Naive B cell (primary cell): ENCODE results near the gene FRY. TPM values are rescaled to one million over a fixed set of nuclear protein-coding genes. Genes with fewer than 3 reads are reported as not detected.

Source experiments
- ATAC-seq, 2 donors: fragments of 150-1000 bp; cut with Tn5 transposase; 2 replicates each; pipeline ENCODE4 v1.10.0; 2021; ENCODE audit warnings: low read depth in 2 of 2, mild to moderate bottlenecking in 2 of 2, moderate library complexity in 2 of 2
- DNase-seq: peaks from one replicate; pipeline ENCODE4 v3.0.0; 2022
- H3K27ac Mint-ChIP-seq, 6 donors: one replicate each; pipeline ENCODE4 v1.8.0; 2020 to 2022; ENCODE audit warnings: mild to moderate bottlenecking in 6 of 6, mixed read lengths in 6 of 6, moderate library complexity in 5 of 6, inconsistent platforms in 2 of 6
- H3K27me3 Mint-ChIP-seq, 3 donors: one replicate each; pipeline ENCODE4 v1.8.0; 2021 to 2022; ENCODE audit warnings: mixed read lengths in 3 of 3, mild to moderate bottlenecking in 1 of 3
- H3K36me3 Mint-ChIP-seq, 2 donors: one replicate each; pipeline ENCODE4 v1.8.0; 2020 to 2022; ENCODE audit warnings: mixed read lengths in 2 of 2, inconsistent platforms in 1 of 2, mild to moderate bottlenecking in 1 of 2
- H3K4me1 Mint-ChIP-seq, 3 donors: one replicate each; pipeline ENCODE4 v1.8.0; 2020 to 2022; ENCODE audit warnings: mixed read lengths in 3 of 3, inconsistent platforms in 1 of 3, mild to moderate bottlenecking in 1 of 3, moderate library complexity in 1 of 3
- H3K4me3 Mint-ChIP-seq, 8 donors: one replicate each; pipeline ENCODE4 v1.8.0; 2020 to 2022; ENCODE audit warnings: mild to moderate bottlenecking in 8 of 8, mixed read lengths in 8 of 8, moderate library complexity in 8 of 8, inconsistent platforms in 2 of 8
- H3K9me3 Mint-ChIP-seq, 7 donors: one replicate each; pipeline ENCODE4 v1.8.0; 2020 to 2022; ENCODE audit warnings: mixed read lengths in 7 of 7, mild to moderate bottlenecking in 5 of 7, inconsistent platforms in 2 of 7, moderate library complexity in 1 of 7
- polyA plus RNA-seq, 6 donors: library from polyadenylated mRNA; unstranded; fragments of 300-500 nt; fragmentation: Illumina TruSeq; gene quantifications; one replicate each; pipeline ENCODE4 v1.2.3, GENCODE V29; 2021; ENCODE audit warnings: low read depth in 6 of 6

Gene FRY
- polyA plus RNA-seq, 6 donors from 2014 or later = 0.33 to 1.4 (median 0.86) TPM

DNA sequence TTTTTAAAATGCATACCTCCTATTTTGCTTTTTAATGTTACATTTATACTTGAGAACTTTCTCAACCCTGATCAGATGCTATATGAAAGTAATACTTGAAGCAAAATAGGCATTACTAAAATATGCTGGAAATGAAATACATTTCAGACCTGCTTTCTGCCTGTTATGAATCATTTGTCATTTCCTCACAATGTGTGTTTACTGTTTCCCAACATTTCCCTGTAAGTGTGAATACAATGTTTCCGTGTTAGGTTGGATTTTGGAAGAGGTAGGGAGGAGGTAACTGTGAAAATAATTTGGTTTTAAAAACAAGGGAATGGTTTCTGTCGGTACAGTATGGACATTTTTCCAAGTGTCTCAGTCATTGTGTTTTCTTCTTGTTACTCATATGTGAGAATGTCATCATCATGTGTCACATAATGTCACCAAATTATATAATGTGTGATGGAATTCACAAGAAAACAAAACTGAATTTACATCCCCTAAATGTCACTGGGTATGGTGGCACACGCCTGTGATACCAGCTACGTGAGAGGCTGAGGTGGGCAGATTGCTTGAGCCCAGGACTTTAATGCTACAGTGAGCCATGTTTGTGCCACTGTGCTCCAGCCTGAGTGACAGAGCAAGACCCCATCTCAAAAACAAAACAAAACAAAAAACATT is 240.6 kb downstream of the FRY start:
- Mint-ChIP-seq H3K4me3 (no peak overlapping the region), H3K27me3 (no peaks in the 10 kb centered on the region), H3K9me3 (no peaks in the 10 kb centered on the region), H3K36me3 (no peaks in the 10 kb centered on the region), H3K27ac (no peak overlapping the region), H3K4me1 (no peaks in the 10 kb centered on the region)
- DNase-seq (no peak), ATAC-seq (no peak)

DNA sequence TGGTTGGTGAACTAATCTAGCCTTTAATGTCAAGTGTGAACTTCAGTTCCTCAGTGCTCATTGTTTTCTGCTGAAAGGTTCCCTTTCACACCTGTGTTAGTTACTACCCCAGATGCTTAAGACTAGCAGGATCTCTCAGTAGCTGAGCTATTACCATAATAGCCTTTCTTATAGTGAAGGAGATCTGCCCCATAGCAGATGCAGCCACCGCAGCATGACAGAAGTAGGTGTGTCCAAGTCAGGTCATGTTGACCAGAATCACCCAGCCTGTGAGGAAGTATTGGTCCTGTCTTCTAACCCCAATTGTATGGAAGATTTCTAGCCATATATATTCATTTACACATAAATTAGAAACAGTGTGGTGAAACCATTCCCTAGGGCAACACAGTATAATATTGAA is 246.3 kb downstream of the FRY start:
- no peaks in the 10 kb centered on the region for H3K27me3 Mint-ChIP-seq
- ATAC-seq (no peak), DNase-seq (no peak)
- H3K4me3 Mint-ChIP-seq = no peak overlapping the region
- no peaks in the 10 kb centered on the region for H3K4me1 Mint-ChIP-seq
- no peaks in the 10 kb centered on the region for H3K9me3 Mint-ChIP-seq
- no peaks in the 10 kb centered on the region for H3K36me3 Mint-ChIP-seq
- no peak overlapping the region for H3K27ac Mint-ChIP-seq

DNA sequence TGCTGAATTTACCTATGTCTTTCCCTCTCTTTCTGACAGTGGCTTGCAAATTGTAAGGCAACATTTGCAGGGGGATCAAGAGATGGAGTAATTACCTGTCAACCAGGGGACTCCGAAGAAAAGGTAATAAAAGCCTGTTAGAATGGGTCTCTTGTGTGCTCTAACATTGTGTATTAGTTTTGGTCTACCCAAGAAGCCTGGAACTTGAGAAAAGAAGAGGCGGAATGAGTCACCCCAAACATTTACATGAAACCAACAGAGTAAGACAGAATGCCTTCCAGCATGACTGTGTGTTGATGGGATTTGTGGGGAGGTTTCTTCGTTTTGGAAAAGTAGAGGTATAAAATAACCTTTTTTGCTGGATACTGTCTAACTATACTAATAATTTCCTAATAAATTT is 246.9 kb downstream of the FRY start:
- no peaks in the 10 kb centered on the region for H3K27me3 Mint-ChIP-seq
- H3K36me3 Mint-ChIP-seq = no peaks in the 10 kb centered on the region
- H3K9me3 Mint-ChIP-seq = no peaks in the 10 kb centered on the region
- no peak overlapping the region for H3K27ac Mint-ChIP-seq
- DNase-seq (no peak), ATAC-seq (no peak)
- no peak overlapping the region for H3K4me3 Mint-ChIP-seq
- no peaks in the 10 kb centered on the region for H3K4me1 Mint-ChIP-seq

DNA sequence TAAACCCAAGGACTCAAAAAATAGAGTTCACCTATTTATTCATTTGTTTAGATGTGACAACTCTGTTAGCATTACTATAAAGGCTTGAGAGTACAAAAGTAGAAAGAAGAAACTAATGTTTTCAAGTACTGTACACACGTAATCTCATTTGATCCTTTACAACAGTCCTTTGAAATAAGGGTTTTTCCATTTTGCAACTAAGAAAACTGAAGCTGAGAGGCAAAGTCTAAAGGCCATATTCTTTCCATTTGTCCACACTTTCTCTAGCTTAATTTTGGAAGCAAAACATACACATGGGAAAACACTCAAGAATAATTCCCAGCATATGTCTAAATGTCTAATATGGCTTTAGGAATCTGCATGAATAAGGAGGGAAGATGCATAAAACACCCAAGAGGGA is 249.5 kb downstream of the FRY start:
- Mint-ChIP-seq H3K27ac (no peak overlapping the region), H3K4me1 (no peaks in the 10 kb centered on the region), H3K9me3 (no peaks in the 10 kb centered on the region), H3K36me3 (no peaks in the 10 kb centered on the region), H3K27me3 (no peaks in the 10 kb centered on the region), H3K4me3 (no peak overlapping the region)
- ATAC-seq = no peak
- DNase-seq = no peak

DNA sequence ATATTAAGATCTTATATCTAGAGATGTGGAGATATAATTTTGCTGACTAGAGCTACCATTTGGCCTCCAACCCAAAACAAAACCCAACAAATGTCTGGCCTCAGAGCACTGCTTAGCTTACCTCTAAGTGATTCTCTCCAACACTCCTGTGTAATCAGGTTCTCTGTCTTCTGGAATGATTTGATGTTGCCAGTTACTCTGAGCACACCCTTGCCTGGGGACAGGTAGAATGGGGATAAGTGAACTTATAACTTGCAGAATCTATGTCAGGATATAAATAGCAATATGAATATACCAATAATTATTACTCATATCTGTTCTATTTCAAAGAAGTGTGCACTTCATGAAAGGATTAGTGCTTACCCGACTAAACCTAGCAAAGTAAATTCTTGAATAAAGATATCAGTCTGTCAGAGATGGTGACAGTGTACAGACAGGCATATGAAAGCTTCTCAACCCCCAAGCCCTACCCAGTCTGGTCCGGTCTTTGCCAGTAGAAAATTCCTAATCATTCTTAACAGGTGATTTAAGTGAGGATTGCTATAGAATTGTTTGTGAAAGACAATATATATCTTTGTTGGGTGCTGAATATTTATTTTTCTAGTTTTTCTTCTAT is 250.6 kb downstream of the FRY start:
- Mint-ChIP-seq H3K9me3 (no peaks in the 10 kb centered on the region), H3K36me3 (no peaks in the 10 kb centered on the region), H3K4me1 (no peaks in the 10 kb centered on the region), H3K4me3 (no peak overlapping the region), H3K27me3 (no peaks in the 10 kb centered on the region), H3K27ac (no peak overlapping the region)
- ATAC-seq (no peak), DNase-seq (no peak)

DNA sequence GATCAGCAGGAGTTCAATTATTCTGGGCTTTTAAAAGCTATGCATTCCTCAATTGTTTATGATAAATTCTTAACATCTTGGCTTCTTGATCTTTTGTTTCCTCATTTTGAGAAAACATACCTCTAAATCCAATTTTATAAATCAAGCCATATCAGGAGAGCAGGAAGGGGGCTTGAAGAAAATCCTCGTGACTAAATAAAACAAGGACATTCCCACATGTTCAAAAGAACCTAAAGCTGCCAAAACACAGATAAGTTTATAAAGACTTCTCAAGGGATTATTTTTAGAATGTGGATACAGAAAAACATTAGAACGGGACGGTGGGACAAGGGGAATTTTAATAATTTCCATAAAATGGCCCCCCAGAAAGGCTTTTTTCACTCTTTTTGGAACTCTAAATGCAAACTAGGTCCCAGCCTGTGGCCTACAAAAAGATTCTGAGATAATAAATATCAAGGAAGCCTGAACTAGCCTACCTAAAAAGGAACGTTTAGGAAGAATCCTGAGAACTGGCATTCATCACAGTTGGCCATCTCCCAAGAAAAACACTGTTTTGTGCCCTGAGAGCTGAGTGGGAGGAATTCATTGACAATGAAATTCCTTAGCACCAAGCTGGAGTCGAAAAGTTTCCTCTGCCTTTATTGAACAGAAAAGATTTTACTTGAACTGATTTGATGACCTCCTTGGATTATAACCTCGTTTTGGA is 253.5 kb downstream of the FRY start:
- no peaks in the 10 kb centered on the region for H3K9me3 Mint-ChIP-seq

DNA sequence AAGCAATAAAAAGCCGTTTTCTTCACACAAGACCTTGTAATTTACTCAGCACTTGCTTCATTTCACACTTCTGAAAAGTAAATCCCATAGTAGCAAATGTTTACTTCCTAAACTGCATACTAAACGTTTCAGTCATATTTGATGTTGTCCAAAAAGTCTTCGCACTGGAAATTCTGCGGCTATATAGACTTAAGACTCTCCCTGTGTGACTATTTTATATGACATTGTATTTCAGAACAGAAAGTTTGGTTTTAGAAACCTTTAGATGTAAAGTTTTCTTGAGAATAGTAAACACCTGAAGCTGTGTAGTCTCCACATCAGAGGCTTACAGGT is 254.0 kb downstream of the FRY start:
- no peaks in the 10 kb centered on the region for H3K36me3 Mint-ChIP-seq
- DNase-seq = no peak
- H3K4me1 Mint-ChIP-seq = no peaks in the 10 kb centered on the region
- H3K27me3 Mint-ChIP-seq = no peaks in the 10 kb centered on the region
- H3K9me3 Mint-ChIP-seq = no peaks in the 10 kb centered on the region
- no peak overlapping the region for H3K4me3 Mint-ChIP-seq
- no peak for ATAC-seq
- H3K27ac Mint-ChIP-seq = no peak overlapping the region

More for the DNA sequence above, 253.5 kb downstream of the FRY start:
- Mint-ChIP-seq H3K27ac (no peak overlapping the region), H3K36me3 (no peaks in the 10 kb centered on the region), H3K4me3 (no peak overlapping the region), H3K4me1 (no peaks in the 10 kb centered on the region), H3K27me3 (no peaks in the 10 kb centered on the region)
- ATAC-seq = no peak
- no peak for DNase-seq

DNA sequence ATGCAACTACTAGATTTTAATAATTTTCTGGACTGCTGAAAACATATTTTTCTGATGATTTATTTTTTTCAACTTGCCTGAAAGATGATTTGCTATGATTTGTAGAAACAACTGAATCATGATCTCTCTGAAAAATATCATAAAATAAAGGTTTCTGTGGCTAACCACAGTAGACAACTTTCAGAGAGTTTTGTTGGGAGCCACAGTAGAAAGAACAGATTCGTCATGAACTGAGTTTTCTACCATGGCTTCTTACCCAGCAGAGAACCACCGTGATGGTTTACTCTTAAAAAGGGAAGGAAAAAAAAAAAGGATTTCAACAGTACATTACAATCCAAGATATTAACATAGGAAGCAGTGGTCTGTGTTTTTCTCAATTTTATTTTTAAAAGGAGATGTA is 265.6 kb downstream of the FRY start:
- Mint-ChIP-seq H3K4me1 (no peaks in the 10 kb centered on the region), H3K36me3 (no peaks in the 10 kb centered on the region)

DNA sequence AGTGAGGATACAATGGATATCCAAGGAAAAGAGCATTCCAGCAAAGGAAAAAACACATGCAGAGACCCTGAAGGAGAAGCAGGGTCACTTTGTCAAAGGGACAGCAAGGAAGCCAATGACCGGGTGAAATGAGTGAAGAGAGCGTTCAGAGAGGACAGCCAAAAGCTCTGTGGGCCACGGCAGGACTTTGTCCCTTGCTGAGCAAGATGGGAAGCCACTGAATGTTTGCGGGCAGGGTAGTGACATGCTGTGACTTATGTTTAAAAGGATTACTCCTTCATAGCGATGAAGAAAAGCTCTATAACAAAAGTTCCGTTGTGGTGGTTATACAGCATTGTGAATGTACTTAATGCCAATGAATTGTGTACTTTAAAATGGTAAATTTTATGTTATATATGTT is 267.1 kb downstream of the FRY start:
- Mint-ChIP-seq H3K9me3 (no peaks in the 10 kb centered on the region), H3K4me3 (no peak overlapping the region), H3K27ac (peak overlapping the region in 1 of 6 donors; percentile 51)

More for the DNA sequence above, 265.6 kb downstream of the FRY start:
- ATAC-seq (no peak), DNase-seq (no peak)
- no peak overlapping the region for H3K4me3 Mint-ChIP-seq
- H3K9me3 Mint-ChIP-seq = no peaks in the 10 kb centered on the region
- no peak overlapping the region for H3K27ac Mint-ChIP-seq
- peaks cover 0 to 13% (median 4%) of the 10 kb centered on the region in 3 donors for H3K27me3 Mint-ChIP-seq

DNA sequence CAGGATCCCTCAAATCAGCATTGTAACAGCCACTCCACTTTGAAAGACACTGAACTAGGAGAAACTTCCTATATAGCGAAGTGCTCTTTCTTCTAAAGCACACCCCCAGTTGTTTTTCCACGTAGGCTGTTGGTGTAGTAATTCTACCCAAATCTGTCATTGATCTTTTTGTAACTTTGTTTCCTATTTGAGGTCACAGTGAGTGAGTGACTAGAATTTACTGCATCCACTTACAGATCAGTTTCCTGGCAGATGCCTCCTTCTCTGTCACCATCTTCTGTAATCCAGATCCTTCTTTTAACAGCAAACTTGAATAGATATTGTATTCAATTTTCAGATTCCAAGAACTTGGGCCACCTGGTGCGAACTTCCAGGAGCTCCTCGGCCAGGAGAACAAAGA is 268.3 kb downstream of the FRY start:
- Mint-ChIP-seq H3K27ac (no peak overlapping the region), H3K4me1 (no peaks in the 10 kb centered on the region), H3K36me3 (no peaks in the 10 kb centered on the region), H3K27me3 (peaks cover 0 to 13% (median 4%) of the 10 kb centered on the region in 3 donors), H3K4me3 (no peak overlapping the region), H3K9me3 (no peaks in the 10 kb centered on the region)
- DNase-seq (no peak), ATAC-seq (no peak)

More for the DNA sequence above, 267.1 kb downstream of the FRY start:
- DNase-seq (no peak), ATAC-seq (no peak)
- Mint-ChIP-seq H3K4me1 (no peaks in the 10 kb centered on the region), H3K27me3 (peaks cover 0 to 13% (median 4%) of the 10 kb centered on the region in 3 donors), H3K36me3 (no peaks in the 10 kb centered on the region)

DNA sequence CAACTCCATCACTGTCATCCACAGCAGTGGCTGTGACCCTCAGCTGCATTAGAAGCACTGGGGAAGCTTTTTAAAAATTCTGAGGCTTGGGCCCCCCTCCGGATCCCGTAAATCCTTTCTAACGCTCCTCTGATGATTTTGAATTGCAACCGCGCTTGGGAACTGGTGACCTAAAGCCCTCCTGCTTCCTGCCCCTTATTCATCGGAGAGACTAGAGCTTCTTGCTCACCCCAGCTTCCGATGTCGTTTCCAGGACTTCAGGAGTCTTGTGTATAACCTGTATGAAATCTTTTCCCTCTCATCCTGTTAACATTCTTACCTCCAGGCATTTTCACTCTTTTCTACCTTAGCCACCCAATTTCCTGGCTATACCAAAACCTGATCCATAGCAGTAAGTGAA is 268.8 kb downstream of the FRY start:
- H3K4me3 Mint-ChIP-seq = no peak overlapping the region
- no peaks in the 10 kb centered on the region for H3K36me3 Mint-ChIP-seq
- H3K27ac Mint-ChIP-seq = no peak overlapping the region
- ATAC-seq = no peak
- DNase-seq = no peak
- no peaks in the 10 kb centered on the region for H3K9me3 Mint-ChIP-seq
- H3K27me3 Mint-ChIP-seq = peaks cover 0 to 13% (median 4%) of the 10 kb centered on the region in 3 donors
- no peaks in the 10 kb centered on the region for H3K4me1 Mint-ChIP-seq

DNA sequence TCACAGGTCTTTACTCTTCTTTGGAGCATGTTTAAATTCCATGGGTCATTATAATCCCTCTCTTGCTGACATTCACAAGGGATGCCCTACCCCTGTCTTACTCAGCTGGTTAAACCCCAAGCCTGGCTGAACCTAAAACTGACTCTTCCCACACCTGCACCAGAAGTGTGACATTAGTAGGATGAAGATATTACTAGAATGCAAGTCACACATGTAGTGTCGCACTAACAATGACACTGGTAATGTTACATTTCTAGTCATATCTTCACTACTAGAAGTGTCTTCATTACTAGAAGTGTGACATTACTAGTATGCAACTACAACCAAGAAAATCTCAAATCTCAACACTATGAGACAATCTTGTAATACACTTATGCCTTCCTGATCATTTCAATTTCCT is 269.3 kb downstream of the FRY start:
- Mint-ChIP-seq H3K4me1 (no peaks in the 10 kb centered on the region), H3K27ac (no peak overlapping the region), H3K36me3 (no peaks in the 10 kb centered on the region), H3K9me3 (no peaks in the 10 kb centered on the region), H3K4me3 (no peak overlapping the region), H3K27me3 (peaks cover 0 to 13% (median 4%) of the 10 kb centered on the region in 3 donors)
- DNase-seq (no peak), ATAC-seq (no peak)

DNA sequence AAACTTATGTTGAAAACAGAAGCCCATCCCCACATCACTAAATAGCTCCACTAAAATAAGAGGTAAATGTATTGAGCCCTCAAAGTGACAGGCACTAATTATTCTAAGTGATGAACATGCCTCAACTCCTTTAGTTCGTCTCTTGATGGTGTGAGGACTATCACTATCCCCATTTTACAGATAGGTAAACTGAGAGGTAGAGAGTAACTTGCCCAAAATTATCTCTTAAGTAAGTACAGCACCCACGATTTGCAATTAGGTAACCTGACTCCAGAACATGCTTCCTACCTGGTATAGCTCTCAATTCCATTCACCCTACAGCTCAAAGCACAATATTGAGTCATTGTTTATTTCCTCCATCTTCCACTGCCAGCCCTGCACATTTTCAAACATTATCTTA is 270.9 kb downstream of the FRY start:
- Mint-ChIP-seq H3K27me3 (peaks cover 0 to 13% (median 4%) of the 10 kb centered on the region in 3 donors), H3K4me3 (no peak overlapping the region), H3K36me3 (no peaks in the 10 kb centered on the region), H3K27ac (no peak overlapping the region), H3K4me1 (no peaks in the 10 kb centered on the region), H3K9me3 (no peaks in the 10 kb centered on the region)
- DNase-seq (no peak), ATAC-seq (no peak)

DNA sequence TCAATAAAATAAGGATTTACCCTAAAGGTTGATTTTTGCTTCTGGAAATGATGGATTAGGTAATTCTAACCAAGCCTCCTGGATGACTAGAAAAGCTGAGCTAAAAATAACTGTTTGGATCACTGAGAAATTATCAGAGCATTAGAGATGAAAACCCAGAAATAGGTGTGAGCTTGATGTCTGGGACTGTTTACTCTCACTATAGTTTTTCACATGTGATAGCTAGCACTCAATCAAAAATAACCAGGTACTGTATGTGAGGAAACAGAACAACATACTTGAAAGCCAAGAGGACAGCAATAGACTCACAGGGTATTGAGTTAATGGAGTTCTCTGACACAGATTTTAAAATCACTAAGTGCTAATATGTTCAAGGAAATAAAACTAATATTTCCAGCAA is 274.1 kb downstream of the FRY start:
- Mint-ChIP-seq H3K27ac (no peak overlapping the region), H3K36me3 (no peaks in the 10 kb centered on the region), H3K9me3 (no peaks in the 10 kb centered on the region), H3K27me3 (no peaks in the 10 kb centered on the region), H3K4me3 (no peak overlapping the region), H3K4me1 (peaks cover 5 to 7% (median 6%) of the 10 kb centered on the region in 3 donors)
- no peak for DNase-seq
- no peak for ATAC-seq
